Osteocyte (in vitro differentiated cells): ENCODE measurements around the gene PHACTR2. TPM values are rescaled to one million over a fixed set of nuclear protein-coding genes. Genes with fewer than 3 reads are reported as not detected.
A peak's percentile ranks its signal among the peaks of the same experiment; 100 is the strongest.

Experiments used
- DNase-seq: peaks from one replicate; pipeline ENCODE4 v3.0.0; 2021; ENCODE audit warnings: mixed read lengths; ENCODE audit not compliant: unreplicated experiment; ENCODE audit errors: extremely low spot score
- H3K27ac Mint-ChIP-seq: one replicate; pipeline ENCODE4 v1.8.0; 2021; ENCODE audit warnings: mild to moderate bottlenecking, mixed read lengths; ENCODE audit not compliant: unreplicated experiment
- H3K27me3 Mint-ChIP-seq: one replicate; pipeline ENCODE4 v1.8.0; 2021; ENCODE audit warnings: mixed read lengths; ENCODE audit not compliant: unreplicated experiment
- H3K36me3 Mint-ChIP-seq: one replicate; pipeline ENCODE4 v1.8.0; 2021; ENCODE audit warnings: mixed read lengths; ENCODE audit not compliant: unreplicated experiment
- H3K4me1 Mint-ChIP-seq: one replicate; pipeline ENCODE4 v1.8.0; 2021; ENCODE audit warnings: mixed read lengths; ENCODE audit not compliant: unreplicated experiment
- H3K4me3 Mint-ChIP-seq: one replicate; pipeline ENCODE4 v1.8.0; 2021; ENCODE audit warnings: mild to moderate bottlenecking, moderate library complexity, mixed read lengths; ENCODE audit not compliant: unreplicated experiment
- H3K9me3 Mint-ChIP-seq: one replicate; pipeline ENCODE4 v1.8.0; 2021; ENCODE audit warnings: mixed read lengths; ENCODE audit not compliant: unreplicated experiment
- CTCF ChIP-seq: fragments of 200-600 bp; sonication (generic); IDR thresholded peaks from 2 replicates; pipeline ENCODE4 v1.5.0; 2021; ENCODE audit warnings: antibody characterized with exemption, mild to moderate bottlenecking, moderate library complexity
- total RNA-seq: library from RNA; stranded (reverse); gene quantifications from 2 replicates; pipeline ENCODE4 v1.2.1, GENCODE V29; 2021

Gene PHACTR2
- total RNA-seq, 1 donor from 2014 or later, result 312 TPM

GRCh38 chr6:143708889-143709288, 31.1 kb downstream of the PHACTR2 start:
- peaks cover 16% of the 10 kb centered on the region for H3K9me3 Mint-ChIP-seq
- no peak for TF ChIP-seq CTCF
- peaks cover 58% of the 10 kb centered on the region for H3K36me3 Mint-ChIP-seq
- H3K27me3 Mint-ChIP-seq, result no peaks in the 10 kb centered on the region
- peak overlapping the region; percentile 18 for H3K27ac Mint-ChIP-seq
- no peak for DNase-seq
- H3K4me3 Mint-ChIP-seq, result no peak overlapping the region
- H3K4me1 Mint-ChIP-seq, result peaks cover 47% of the 10 kb centered on the region

- H3K4me1 Mint-ChIP-seq, result peaks cover 42% of the 10 kb centered on the region
- no peak overlapping the region for H3K4me3 Mint-ChIP-seq
- TF ChIP-seq CTCF, result no peak
- DNase-seq, result no peak
- H3K9me3 Mint-ChIP-seq, result peaks cover 11% of the 10 kb centered on the region
- peaks cover 61% of the 10 kb centered on the region for H3K36me3 Mint-ChIP-seq
- H3K27ac Mint-ChIP-seq, result no peak overlapping the region
- no peaks in the 10 kb centered on the region for H3K27me3 Mint-ChIP-seq
These were observed 33.9 kb downstream of the PHACTR2 start for GRCh38 chr6:143711714-143712113.

GRCh38 chr6:143718472-143718871, 40.7 kb downstream of the PHACTR2 start:
- DNase-seq, result no peak
- TF ChIP-seq CTCF, result no peak
- Mint-ChIP-seq H3K9me3 (peaks cover 8% of the 10 kb centered on the region), H3K36me3 (peaks cover 72% of the 10 kb centered on the region), H3K4me3 (no peak overlapping the region), H3K27me3 (no peaks in the 10 kb centered on the region), H3K27ac (peak overlapping the region; percentile 70), H3K4me1 (peaks cover 36% of the 10 kb centered on the region)

- peaks cover 15% of the 10 kb centered on the region for H3K9me3 Mint-ChIP-seq
- DNase-seq, result no peak
- peaks cover 25% of the 10 kb centered on the region for H3K4me1 Mint-ChIP-seq
- no peak for TF ChIP-seq CTCF
- H3K36me3 Mint-ChIP-seq, result peaks cover 61% of the 10 kb centered on the region
- peak overlapping the region; percentile 84 for H3K27ac Mint-ChIP-seq
- H3K27me3 Mint-ChIP-seq, result no peaks in the 10 kb centered on the region
- no peak overlapping the region for H3K4me3 Mint-ChIP-seq
These were observed 43.9 kb downstream of the PHACTR2 start for GRCh38 chr6:143721642-143722041.

GRCh38 chr6:143724876-143725275, 47.1 kb downstream of the PHACTR2 start:
- DNase-seq, result no peak
- Mint-ChIP-seq H3K36me3 (peaks cover 63% of the 10 kb centered on the region), H3K27me3 (no peaks in the 10 kb centered on the region), H3K4me3 (no peak overlapping the region), H3K27ac (no peak overlapping the region), H3K4me1 (peaks cover 29% of the 10 kb centered on the region), H3K9me3 (peaks cover 26% of the 10 kb centered on the region)
- no peak for TF ChIP-seq CTCF
